GM10248 (cell line): Measurements from ENCODE around the gene FOXA1.

Experiments used
- CTCF ChIA-PET: fragments of 300-600 bp; sonication (Branson Sonifier 250); formaldehyde crosslinking; extraction: SDS; loops from one replicate; lab custom pipeline; 2021; ENCODE audit warnings: antibody characterized with exemption; lab: Yijun Ruan, JAX
- POLR2A ChIA-PET: fragments of 350-650 bp; sonication (Branson Sonifier 250); formaldehyde crosslinking; extraction: SDS; loops from one replicate; lab custom pipeline; 2020; ENCODE audit warnings: antibody characterized with exemption; lab: Yijun Ruan, JAX
- DNase-seq: peaks from one replicate; pipeline ENCODE4 v3.0.0; 2012; ENCODE audit errors: extremely low spot score
- CTCF ChIP-seq: IDR thresholded peaks from 2 replicates; pipeline ENCODE4 v1.5.1; 2012; ENCODE audit warnings: mild to moderate bottlenecking, low read depth; ENCODE audit errors: extremely low read depth, missing control alignments, control extremely low read depth

FOXA1 gene

GRCh38 chr14:37599507-37600368, 4.7 kb upstream of the FOXA1 start:
- no peak for DNase-seq
- no peak for TF ChIP-seq CTCF
- POLR2A ChIA-PET: no interaction called here
- CTCF ChIA-PET: interaction anchor here (1.1 kb wide), 1 partner anchor 10 kb away, joined by 3 read pairs; no protein-coding TSS in a partner anchor

- no peak for DNase-seq
- TF ChIP-seq CTCF: no peak
- CTCF ChIA-PET: no interaction called here
- POLR2A ChIA-PET: no interaction called here
Measured at GRCh38 chr14:37598747-37599506, 3.9 kb upstream of the FOXA1 start.

- no peak for DNase-seq
- ChIA-PET CTCF (no interaction called here), POLR2A (no interaction called here)
- TF ChIP-seq CTCF: no peak
Measured at GRCh38 chr14:37597914-37598746, 3.1 kb upstream of the FOXA1 start.

GRCh38 chr14:37597538-37597913, 2.5 kb upstream of the FOXA1 start:
- CTCF ChIA-PET: no interaction called here
- no peak for DNase-seq
- no peak for TF ChIP-seq CTCF
- POLR2A ChIA-PET: no interaction called here

GRCh38 chr14:37596790-37597472, 1.9 kb upstream of the FOXA1 start:
- POLR2A ChIA-PET: no interaction called here
- no peak for DNase-seq
- CTCF ChIA-PET: no interaction called here
- no peak for TF ChIP-seq CTCF
